ENCODE measurements around the gene CCND3. TPM values are rescaled to one million over a fixed set of nuclear protein-coding genes. Genes with fewer than 3 reads are reported as not detected.

CCND3 gene
- total and polyA plus RNA-seq, 2 of the 13 experiments (the other 11 are each of a cell fraction or from before 2014, with no cell fraction given) = 4.3 to 7.2 TPM

- TF ChIP-seq, protein P1, sequence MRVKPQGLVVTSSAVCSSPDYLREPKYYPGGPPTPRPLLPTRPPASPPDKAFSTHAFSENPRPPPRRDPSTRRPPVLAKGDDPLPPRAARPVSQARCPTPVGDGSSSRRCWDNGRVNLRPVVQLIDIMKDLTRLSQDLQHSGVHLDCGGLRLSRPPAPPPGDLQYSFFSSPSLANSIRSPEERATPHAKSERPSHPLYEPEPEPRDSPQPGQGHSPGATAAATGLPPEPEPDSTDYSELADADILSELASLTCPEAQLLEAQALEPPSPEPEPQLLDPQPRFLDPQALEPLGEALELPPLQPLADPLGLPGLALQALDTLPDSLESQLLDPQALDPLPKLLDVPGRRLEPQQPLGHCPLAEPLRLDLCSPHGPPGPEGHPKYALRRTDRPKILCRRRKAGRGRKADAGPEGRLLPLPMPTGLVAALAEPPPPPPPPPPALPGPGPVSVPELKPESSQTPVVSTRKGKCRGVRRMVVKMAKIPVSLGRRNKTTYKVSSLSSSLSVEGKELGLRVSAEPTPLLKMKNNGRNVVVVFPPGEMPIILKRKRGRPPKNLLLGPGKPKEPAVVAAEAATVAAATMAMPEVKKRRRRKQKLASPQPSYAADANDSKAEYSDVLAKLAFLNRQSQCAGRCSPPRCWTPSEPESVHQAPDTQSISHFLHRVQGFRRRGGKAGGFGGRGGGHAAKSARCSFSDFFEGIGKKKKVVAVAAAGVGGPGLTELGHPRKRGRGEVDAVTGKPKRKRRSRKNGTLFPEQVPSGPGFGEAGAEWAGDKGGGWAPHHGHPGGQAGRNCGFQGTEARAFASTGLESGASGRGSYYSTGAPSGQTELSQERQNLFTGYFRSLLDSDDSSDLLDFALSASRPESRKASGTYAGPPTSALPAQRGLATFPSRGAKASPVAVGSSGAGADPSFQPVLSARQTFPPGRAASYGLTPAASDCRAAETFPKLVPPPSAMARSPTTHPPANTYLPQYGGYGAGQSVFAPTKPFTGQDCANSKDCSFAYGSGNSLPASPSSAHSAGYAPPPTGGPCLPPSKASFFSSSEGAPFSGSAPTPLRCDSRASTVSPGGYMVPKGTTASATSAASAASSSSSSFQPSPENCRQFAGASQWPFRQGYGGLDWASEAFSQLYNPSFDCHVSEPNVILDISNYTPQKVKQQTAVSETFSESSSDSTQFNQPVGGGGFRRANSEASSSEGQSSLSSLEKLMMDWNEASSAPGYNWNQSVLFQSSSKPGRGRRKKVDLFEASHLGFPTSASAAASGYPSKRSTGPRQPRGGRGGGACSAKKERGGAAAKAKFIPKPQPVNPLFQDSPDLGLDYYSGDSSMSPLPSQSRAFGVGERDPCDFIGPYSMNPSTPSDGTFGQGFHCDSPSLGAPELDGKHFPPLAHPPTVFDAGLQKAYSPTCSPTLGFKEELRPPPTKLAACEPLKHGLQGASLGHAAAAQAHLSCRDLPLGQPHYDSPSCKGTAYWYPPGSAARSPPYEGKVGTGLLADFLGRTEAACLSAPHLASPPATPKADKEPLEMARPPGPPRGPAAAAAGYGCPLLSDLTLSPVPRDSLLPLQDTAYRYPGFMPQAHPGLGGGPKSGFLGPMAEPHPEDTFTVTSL (CRISPR knock-in tag; IDR thresholded peaks at IDR 0.05; ENCODE audit: borderline replicate concordance) = no peak
- no peak for TF ChIP-seq PCBP1 (IDR thresholded peaks at IDR 0.05; ENCODE audit: borderline replicate concordance, low read depth, low read length)
- no peak for TF ChIP-seq ZNF558 (CRISPR knock-in tag; IDR thresholded peaks at IDR 0.05; ENCODE audit: borderline replicate concordance)
- TF ChIP-seq KLF16 (CRISPR knock-in tag; IDR thresholded peaks at IDR 0.05) = peak in 1 of 2 experiments; percentile 58; a peak in 2 of 4 replicates
- TF ChIP-seq ZNF17 (CRISPR knock-in tag; IDR thresholded peaks at IDR 0.05) = no peak
- no peak for TF ChIP-seq HNRNPK (IDR thresholded peaks at IDR 0.05; ENCODE audit: low read depth, low read length, poor library complexity, severe bottlenecking)
- no peak for TF ChIP-seq SCMH1 (CRISPR knock-in tag; IDR thresholded peaks at IDR 0.05; ENCODE audit: borderline replicate concordance)
- no peak for TF ChIP-seq GABPB1 (CRISPR knock-in tag; IDR thresholded peaks at IDR 0.05)
- no peak for TF ChIP-seq ZNF790 (CRISPR knock-in tag; IDR thresholded peaks at IDR 0.05; ENCODE audit: borderline replicate concordance)
- TF ChIP-seq DRAP1 (CRISPR knock-in tag; IDR thresholded peaks at IDR 0.05) = no peak
- no peak for TF ChIP-seq SMYD3 (CRISPR knock-in tag; IDR thresholded peaks at IDR 0.05)
- TF ChIP-seq MXD1 (CRISPR knock-in tag; IDR thresholded peaks at IDR 0.05) = no peak
- no peak for TF ChIP-seq GTF3A (CRISPR knock-in tag; conservative IDR thresholded peaks at IDR 0.05)
- TF ChIP-seq THAP8 (CRISPR knock-in tag; IDR thresholded peaks at IDR 0.05; ENCODE audit: borderline replicate concordance) = no peak
- no peak for TF ChIP-seq ZNF672 (CRISPR knock-in tag; IDR thresholded peaks at IDR 0.05)
Observed at GRCh38 chr6:41936073-41936837, 5.4 kb downstream of the CCND3 start (continued).
